HUES48 (cell line): ENCODE results near the gene SLAIN2.
"Not testable (repeated sequence)": the region's sequence is repeated elsewhere in the genome, so short reads cannot be mapped to it uniquely, and the experiment has no call there.

Experiments used
- H3K27ac ChIP-seq: one replicate; pipeline ENCODE4 v1.7.0; 2013; ENCODE audit warnings: low read depth, low read length, inconsistent platforms
- H3K27me3 ChIP-seq: 2 replicates; pipeline ENCODE4 v1.6.1; 2013; ENCODE audit warnings: mild to moderate bottlenecking, low read length; ENCODE audit not compliant: control insufficient read depth, insufficient read depth
- H3K36me3 ChIP-seq: 2 replicates; pipeline ENCODE4 v1.6.1; 2013; ENCODE audit warnings: low read length; ENCODE audit not compliant: control insufficient read depth, insufficient read depth
- H3K4me1 ChIP-seq: 2 replicates; pipeline ENCODE4 v1.6.1; 2013; ENCODE audit warnings: mild to moderate bottlenecking, low read length; ENCODE audit not compliant: control insufficient read depth, insufficient read depth
- H3K4me3 ChIP-seq: 2 replicates; pipeline ENCODE4 v1.5.1; 2013; ENCODE audit warnings: mild to moderate bottlenecking, low read depth, low read length
- H3K9ac ChIP-seq: 2 replicates; pipeline ENCODE4 v1.6.1; 2013; ENCODE audit warnings: mild to moderate bottlenecking, low read depth, low read length, moderate library complexity
- H3K9me3 ChIP-seq: 2 replicates; pipeline ENCODE4 v1.6.1; 2013; ENCODE audit warnings: low read length; ENCODE audit not compliant: control insufficient read depth, insufficient read depth

SLAIN2 gene

GRCh38 chr4:48440914-48441313 lies 99.6 kb downstream of the SLAIN2 start:
- not testable (repeated sequence) for H3K27me3 ChIP-seq, H3K9ac ChIP-seq, H3K9me3 ChIP-seq, H3K4me1 ChIP-seq, H3K36me3 ChIP-seq, H3K27ac ChIP-seq, H3K4me3 ChIP-seq

- Histone ChIP-seq H3K9me3 (no peaks in the 10 kb centered on the region), H3K27ac (no peak overlapping the region), H3K27me3 (no peaks in the 10 kb centered on the region), H3K4me1 (no peaks in the 10 kb centered on the region), H3K9ac (no peak overlapping the region), H3K36me3 (no peaks in the 10 kb centered on the region), H3K4me3 (no peak overlapping the region)
These were observed 104.4 kb downstream of the SLAIN2 start for GRCh38 chr4:48445704-48446103.

DNA sequence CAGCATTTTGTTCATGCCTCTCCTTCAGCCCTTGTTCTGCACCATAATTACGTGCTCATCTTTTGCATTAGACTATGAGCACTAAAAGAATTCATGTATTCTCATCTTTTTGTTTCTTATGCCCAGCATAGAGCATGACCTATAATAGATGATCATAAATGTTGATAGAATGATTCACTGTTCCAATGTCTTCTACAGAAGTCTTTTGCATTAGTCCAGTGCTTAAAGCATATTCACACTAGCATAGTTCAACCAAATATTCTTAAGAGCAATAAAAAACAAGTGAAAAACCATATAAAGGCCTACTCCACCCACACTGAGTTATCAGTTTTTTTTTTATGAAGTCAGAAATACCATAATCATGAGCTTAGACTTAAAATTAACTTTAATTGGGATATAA lies 105.3 kb downstream of the SLAIN2 start:
- Histone ChIP-seq H3K4me1 (no peaks in the 10 kb centered on the region), H3K9me3 (no peaks in the 10 kb centered on the region), H3K27ac (no peak overlapping the region), H3K4me3 (no peak overlapping the region), H3K36me3 (no peaks in the 10 kb centered on the region), H3K9ac (no peak overlapping the region), H3K27me3 (no peaks in the 10 kb centered on the region)

DNA sequence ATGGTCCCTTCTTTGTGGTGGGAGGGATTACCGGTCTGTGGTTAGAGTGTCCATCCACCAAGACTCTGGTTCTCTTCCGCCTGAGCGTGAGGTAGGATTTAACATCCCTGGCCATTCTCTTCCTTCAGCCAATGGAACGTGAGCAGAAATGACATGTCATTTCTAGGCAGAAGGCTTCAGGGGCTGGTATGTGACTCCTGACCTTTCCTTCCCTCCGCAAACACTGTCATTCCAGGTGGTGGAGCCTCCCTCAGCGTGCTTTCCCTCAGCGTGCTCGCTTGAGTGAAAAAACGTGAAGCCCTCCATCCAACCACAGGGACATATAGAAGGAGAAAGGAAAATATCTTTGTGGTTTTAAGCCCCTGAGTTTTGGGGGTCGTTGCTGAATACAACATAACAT lies 107.8 kb downstream of the SLAIN2 start:
- H3K27ac ChIP-seq, result no peak overlapping the region
- no peak overlapping the region for H3K4me3 ChIP-seq
- no peaks in the 10 kb centered on the region for H3K36me3 ChIP-seq
- H3K4me1 ChIP-seq, result no peaks in the 10 kb centered on the region
- H3K9me3 ChIP-seq, result no peaks in the 10 kb centered on the region
- H3K9ac ChIP-seq, result no peak overlapping the region
- H3K27me3 ChIP-seq, result no peaks in the 10 kb centered on the region

- no peaks in the 10 kb centered on the region for H3K36me3 ChIP-seq
- no peaks in the 10 kb centered on the region for H3K9me3 ChIP-seq
- no peak overlapping the region for H3K4me3 ChIP-seq
- H3K4me1 ChIP-seq, result no peaks in the 10 kb centered on the region
- no peak overlapping the region for H3K27ac ChIP-seq
- H3K27me3 ChIP-seq, result no peaks in the 10 kb centered on the region
- H3K9ac ChIP-seq, result no peak overlapping the region
These were observed 109.4 kb downstream of the SLAIN2 start for GRCh38 chr4:48450740-48451139.

DNA sequence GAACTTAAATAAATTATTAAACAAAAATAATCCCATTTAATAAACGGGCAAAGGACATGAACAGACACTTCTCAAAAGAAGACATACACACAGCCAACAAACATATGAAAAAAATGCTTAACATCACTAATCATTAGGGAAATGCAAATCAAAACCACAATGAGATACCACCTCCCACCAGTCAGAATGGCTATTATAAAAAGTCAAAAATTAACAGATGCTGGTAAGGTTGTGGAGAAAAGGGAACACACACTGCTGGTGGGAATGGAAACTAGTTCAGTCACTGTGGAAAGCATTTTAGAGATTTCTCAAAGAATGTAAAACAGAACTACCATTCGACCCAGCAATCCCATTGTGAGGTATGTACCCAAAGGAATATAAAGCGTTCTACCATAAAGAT lies 110.3 kb downstream of the SLAIN2 start:
- H3K36me3 ChIP-seq, H3K27me3 ChIP-seq, H3K27ac ChIP-seq: not testable (repeated sequence)

GRCh38 chr4:48454591-48454990 lies 113.3 kb downstream of the SLAIN2 start:
- Histone ChIP-seq H3K9me3 (no peaks in the 10 kb centered on the region), H3K9ac (no peak overlapping the region), H3K4me3 (no peak overlapping the region), H3K27me3 (no peaks in the 10 kb centered on the region), H3K27ac (no peak overlapping the region), H3K4me1 (no peaks in the 10 kb centered on the region), H3K36me3 (no peaks in the 10 kb centered on the region)

More for the DNA sequence above, 110.3 kb downstream of the SLAIN2 start:
- not testable (repeated sequence) for H3K4me3 ChIP-seq, H3K9me3 ChIP-seq, H3K9ac ChIP-seq, H3K4me1 ChIP-seq

DNA sequence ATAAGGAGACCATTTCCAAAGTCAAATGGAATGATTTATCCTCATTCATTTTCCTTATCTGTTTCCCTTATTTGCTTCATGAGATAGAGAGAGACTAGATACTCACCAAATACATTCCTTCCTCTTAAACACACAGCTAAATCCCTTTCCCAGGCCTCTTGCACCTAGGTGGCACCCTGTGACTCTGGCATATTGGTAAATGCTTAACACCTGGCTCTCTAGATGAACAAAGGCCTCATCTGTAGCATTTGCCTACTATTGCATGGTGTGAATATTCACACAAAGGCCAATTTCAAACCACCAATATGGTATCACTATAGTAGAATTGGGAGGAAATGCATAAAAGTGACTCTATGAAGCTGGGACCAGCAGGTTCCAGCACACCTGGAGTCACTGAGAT lies 119.7 kb downstream of the SLAIN2 start:
- H3K27ac ChIP-seq, result no peak overlapping the region
- no peak overlapping the region for H3K4me3 ChIP-seq
- no peaks in the 10 kb centered on the region for H3K27me3 ChIP-seq
- no peaks in the 10 kb centered on the region for H3K9me3 ChIP-seq
- H3K4me1 ChIP-seq, result no peaks in the 10 kb centered on the region
- H3K9ac ChIP-seq, result no peak overlapping the region
- H3K36me3 ChIP-seq, result no peaks in the 10 kb centered on the region

DNA sequence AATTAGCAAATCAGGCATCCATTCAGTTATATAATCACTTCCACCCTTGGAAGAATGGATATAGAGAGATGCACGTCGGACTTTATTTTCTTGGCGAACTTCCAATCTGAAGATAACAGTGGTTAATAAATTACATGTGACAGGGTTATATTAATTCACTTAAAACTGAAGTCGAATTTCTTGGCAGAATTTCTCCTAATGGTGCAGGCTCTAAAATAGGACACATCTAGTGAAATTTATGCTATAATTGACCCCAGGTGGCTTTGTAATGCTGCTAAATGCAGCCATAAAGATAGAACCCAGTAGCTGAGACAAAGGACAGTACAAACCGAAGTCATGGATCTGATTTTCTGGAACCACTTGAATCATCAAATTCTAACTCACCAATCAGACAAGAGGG lies 121.0 kb downstream of the SLAIN2 start:
- Histone ChIP-seq H3K4me1 (no peaks in the 10 kb centered on the region), H3K4me3 (no peak overlapping the region), H3K27me3 (no peaks in the 10 kb centered on the region), H3K36me3 (no peaks in the 10 kb centered on the region), H3K9me3 (no peaks in the 10 kb centered on the region), H3K27ac (no peak overlapping the region), H3K9ac (no peak overlapping the region)

DNA sequence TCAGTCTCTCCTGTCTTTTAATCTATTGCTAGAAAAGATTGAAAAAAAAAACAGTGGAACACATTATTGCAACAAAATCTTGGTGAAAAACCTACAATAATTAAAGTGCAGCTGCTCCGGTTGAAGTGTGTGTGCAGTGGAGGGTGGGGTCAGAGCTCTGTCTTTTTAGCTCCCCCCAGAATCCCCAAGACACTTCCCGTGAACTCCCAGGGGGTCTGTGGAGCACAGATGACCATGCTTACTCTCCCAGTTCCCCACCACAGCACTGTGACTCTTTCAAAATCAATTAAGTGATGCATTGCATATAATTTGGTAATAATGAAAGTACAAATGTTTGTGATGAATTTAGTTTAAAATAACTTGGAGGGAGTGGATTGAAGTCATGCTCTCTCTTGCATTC lies 126.1 kb downstream of the SLAIN2 start:
- no peak overlapping the region for H3K4me3 ChIP-seq
- no peak overlapping the region for H3K27ac ChIP-seq
- H3K36me3 ChIP-seq, result no peaks in the 10 kb centered on the region
- H3K9ac ChIP-seq, result no peak overlapping the region
- no peaks in the 10 kb centered on the region for H3K27me3 ChIP-seq
- H3K4me1 ChIP-seq, result no peaks in the 10 kb centered on the region
- no peaks in the 10 kb centered on the region for H3K9me3 ChIP-seq

DNA sequence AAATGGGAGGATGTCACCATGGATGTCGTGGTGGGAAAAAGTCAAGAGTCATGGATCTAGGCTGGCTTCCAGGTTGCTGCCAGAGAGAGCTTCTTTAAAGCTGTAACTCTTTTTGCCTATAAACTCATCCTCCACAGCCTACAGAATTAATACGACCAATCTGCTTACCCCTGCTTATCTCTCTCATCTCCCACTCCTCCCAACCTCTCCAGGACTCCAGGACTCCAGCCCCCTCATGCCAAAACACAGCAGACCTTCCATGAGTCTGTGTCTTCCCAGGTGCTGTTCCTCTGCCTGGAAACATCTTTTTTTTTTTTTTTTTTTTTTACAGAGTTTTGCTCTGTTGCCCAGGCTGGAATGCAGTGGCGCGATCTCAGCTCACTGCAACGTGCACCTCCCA lies 126.6 kb downstream of the SLAIN2 start:
- no peaks in the 10 kb centered on the region for H3K36me3 ChIP-seq
- H3K9me3 ChIP-seq, result no peaks in the 10 kb centered on the region
- H3K27ac ChIP-seq, result no peak overlapping the region
- no peaks in the 10 kb centered on the region for H3K27me3 ChIP-seq
- H3K9ac ChIP-seq, result no peak overlapping the region
- H3K4me3 ChIP-seq, result no peak overlapping the region
- H3K4me1 ChIP-seq, result 0 out of 2 replicates have a peak, but pooled peaks cover under 1% of the 10 kb centered on the region

DNA sequence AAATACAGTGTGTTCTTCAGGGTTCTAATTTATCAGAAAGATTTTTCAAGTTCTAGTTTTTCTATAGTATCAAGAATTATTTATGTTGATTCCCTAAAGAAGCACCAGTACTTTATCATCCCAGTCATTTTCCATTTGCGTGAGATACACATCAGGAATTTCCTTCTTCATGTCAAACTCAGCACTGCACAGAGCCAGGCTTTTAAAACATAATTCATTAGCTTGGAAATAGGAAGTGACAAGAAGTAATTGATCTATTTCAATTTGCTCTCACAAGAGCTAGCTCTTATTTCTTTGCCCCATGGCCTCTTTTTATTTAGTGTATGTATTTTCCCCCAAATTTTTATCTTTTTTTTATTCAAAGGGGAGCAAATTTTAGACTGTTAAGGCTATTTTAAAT lies 128.8 kb downstream of the SLAIN2 start:
- Histone ChIP-seq H3K4me3 (no peak overlapping the region), H3K9me3 (no peaks in the 10 kb centered on the region), H3K36me3 (no peaks in the 10 kb centered on the region), H3K27ac (no peak overlapping the region), H3K4me1 (peaks cover 7% of the 10 kb centered on the region), H3K9ac (no peak overlapping the region), H3K27me3 (no peaks in the 10 kb centered on the region)
